DMS 273 (cell line): ENCODE measurements around the gene RBPMS2.
"Not testable (repeated sequence)": the region's sequence is repeated elsewhere in the genome, so short reads cannot be mapped to it uniquely, and the experiment has no call there.

Source experiments
- DNase-seq: peaks from one replicate; lab custom pipeline; 2025; ENCODE audit not compliant: unreplicated experiment; lab: John Stamatoyannopoulos, UW

RBPMS2 gene

DNA sequence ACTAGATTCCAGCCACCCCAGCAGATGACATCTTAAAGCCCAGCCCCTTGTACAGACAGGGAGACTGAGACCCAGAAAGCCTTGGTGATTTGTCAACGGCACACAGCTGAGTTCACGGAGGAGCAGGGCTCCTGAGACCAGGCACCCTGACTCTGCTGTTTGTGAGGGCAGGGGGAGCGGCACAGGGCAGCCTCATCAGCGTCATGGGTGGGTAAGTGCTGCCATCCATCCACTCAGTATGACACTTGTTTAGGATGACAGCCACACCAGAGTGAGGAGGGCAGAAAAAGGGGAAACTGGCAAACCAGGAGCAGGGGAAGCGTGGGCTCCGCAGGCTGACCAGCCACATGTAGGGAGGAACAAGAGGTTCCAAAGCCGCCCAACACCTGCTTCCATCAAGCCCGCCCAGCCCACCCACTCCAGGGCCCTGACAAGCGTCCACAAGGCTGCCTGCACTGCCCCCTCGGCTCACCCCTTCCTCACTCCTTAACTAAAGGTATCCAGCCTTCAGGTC, 19.9 kb downstream of the RBPMS2 start:
- DNase-seq, result no peak

DNA sequence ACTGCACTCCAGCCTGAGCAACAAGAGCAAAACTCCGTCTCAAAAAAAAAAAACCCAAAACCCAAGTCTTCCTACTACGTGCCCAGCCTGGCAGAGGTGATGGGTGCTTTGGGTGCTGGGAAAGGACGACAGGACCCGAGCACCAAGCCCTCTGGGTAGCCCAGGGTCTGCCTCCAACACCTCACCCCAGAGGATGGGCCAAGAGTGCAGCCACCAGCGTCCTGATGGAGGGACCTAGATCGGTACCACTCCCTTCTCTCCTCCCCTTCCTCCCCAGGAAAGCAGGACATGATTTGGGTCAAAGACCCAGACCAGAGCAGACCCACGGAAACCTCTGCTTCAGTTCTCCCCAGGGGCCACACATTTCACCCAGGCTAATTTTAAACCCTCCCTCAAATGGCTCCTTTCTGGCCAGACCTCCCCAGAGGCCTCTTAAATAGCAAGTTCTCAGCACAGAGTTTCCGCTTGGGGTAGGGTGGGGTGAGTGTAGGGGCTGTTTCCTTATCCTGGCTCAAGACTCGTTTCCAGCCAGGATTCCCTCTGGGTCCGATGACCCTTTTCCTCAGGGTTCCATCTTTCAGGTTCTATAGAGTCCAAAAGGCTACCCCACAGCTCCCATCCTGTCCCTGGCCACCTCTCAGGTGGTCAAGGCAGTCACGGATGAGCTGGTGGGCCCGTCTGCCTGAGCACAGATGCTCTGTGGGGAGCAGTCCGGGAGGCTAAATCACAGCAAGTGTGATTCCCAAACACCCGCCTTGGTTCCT, 20.5 kb downstream of the RBPMS2 start:
- no peak for DNase-seq

DNA sequence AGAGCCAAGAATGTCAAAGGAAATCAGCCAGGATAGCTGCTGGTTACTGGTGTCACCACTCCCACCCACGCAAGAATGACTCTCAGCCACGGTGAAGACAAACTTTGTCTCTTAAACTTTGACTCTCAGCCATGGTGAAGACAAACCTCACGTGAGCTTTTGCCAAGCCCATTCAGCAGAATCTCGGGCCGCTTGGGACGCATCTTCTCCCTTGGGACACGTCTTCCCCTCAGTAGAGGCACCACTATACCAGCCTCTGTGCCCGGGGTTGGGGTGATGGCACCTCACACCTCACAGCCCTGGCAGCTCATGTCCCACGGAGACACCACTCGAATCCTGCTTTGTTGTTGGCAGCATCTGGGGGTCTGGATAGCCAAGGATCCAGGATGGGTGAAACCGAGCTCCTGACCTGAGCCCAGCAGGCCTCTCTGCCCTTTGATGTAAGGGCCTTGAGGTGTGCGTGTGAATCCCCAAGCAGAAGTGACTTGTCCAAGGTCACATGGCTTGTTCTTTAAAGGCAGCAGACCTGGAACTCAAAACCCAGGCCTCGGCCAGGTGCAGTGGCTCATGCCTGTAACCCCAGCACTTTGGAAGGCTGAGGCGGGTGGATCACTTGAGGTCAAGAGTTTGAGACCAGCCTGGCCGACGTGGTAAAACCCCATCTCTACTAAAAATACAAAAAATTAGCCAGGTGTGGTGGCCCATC, 21.8 kb downstream of the RBPMS2 start:
- no peak for DNase-seq

DNA sequence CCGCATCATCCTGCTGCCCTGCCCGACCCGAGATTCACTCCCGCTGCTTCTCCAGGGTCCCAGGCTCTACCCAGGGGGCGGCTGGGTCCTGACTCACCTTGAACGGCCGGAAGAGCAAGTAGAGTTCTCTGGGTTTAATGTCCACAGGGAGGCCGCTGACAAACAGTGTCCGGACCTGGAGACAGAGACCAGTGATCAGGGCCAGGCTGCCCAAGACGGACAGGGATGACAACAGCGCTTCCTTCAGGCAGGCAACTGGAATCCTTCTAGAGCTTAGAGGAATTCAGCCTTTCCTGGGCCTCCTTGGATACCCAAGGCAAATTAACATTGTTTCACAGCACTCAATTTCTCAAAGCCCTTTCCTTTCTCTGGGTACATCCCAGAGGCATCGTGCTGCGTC, 23.9 kb downstream of the RBPMS2 start:
- DNase-seq, result no peak

DNA sequence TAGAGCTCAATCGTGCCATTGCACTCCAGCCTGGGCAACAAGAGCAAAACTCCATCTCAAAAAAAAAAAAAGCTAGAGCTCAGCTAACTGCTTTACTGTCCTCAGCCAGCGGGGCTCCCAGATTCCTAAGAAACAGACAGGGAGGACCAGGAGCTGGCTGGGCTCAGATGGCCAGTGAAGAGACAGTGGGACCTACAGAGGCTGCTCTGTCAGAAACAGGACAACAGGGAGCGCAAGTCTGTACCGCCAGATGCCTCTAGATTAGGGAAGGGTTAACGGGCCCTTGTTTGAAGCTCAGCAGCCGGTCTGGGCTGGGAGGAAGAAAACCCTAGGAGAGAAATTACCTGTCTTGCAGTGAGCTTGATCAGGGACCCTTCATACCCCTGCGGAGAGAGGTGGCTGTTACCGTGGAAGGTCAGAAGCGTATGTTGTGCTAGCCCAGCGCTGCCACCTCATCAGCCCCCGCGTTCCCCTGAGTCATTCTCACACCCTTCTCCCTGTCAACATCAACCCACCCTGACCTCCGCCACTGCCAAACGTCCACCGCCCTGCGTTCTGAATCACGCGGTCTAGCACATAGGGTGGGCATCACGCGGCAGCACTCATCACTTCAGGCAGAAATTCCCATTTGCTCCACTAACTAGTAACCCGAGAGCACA, 25.3 kb downstream of the RBPMS2 start:
- peak; percentile 6 for DNase-seq

DNA sequence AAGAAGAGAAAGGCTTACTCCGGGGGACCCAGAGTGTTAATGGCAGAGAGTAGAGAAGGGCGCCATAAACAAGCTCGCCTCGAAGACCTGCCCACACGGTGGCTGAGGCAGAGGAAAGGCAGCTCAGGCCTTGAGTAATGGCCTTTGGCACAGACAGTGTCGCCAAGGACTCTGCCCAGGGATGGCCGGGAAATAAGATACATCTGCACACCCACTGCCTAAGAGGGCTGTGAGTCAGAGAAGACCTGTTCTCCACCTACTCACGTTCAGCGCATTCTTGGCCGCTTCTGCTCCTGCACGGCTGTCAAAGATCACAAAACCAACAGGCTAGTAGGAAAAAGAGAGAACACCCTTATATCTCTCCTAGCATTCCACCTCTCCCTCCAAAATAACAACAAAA, 26.2 kb downstream of the RBPMS2 start:
- no peak for DNase-seq

DNA sequence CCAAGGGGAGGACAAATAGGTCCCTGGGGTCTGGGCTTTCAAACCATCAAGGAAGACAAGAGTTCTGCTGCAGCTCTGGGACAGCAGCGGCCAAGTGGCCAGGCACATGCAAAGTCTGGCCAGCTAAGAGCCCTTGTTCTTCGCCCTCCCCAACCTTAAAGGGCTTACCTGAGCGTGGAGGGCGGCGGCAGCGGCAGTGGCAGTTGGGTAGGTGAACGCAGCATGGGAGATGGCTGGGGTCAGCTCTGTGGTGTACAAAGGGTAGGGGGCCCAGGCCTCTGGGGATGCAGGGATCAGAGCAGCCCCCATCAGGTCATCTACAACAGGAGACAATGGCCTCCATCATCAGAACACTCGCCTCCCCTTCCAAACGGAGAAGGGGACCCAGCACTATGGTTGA, 27.1 kb downstream of the RBPMS2 start:
- no peak for DNase-seq

DNA sequence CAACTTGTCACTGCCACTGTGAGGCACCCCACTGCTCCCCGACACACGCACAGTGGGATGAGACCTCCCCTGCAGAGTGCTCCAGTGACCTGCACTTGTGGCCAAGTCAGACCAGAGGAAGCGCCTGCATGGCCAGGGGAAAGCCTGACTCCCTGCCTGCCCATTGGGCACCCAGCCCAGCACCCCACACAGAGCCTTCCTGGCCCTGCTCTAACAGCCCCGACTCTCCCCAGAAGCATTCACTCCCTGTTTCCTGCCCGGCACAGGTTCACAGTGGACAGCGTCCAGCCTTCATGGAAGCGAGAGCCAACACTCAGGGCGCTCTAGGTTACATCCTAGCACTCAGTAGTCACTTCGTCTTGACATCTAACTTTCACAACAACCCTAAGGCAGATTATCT, 27.8 kb downstream of the RBPMS2 start:
- DNase-seq, result no peak

DNA sequence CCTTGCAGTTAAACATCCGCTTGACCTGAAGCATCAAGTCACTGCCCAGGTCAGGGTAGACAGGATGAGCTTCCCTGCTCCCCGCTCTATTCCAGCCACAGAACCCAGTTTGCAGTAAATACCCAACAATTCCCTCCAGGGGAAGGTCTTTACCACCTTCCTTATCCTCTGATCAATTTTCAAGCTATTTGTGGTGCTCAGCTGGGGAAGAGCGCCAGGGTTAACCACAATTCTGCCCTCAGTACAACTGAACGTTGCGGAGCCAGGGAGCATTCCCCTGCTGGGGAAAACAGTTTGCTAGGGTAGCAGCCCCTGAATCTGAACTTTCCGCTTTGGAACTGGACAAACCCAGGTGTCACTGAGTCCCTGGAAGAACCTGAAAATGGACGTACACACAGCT, 28.5 kb downstream of the RBPMS2 start:
- no peak for DNase-seq

DNA sequence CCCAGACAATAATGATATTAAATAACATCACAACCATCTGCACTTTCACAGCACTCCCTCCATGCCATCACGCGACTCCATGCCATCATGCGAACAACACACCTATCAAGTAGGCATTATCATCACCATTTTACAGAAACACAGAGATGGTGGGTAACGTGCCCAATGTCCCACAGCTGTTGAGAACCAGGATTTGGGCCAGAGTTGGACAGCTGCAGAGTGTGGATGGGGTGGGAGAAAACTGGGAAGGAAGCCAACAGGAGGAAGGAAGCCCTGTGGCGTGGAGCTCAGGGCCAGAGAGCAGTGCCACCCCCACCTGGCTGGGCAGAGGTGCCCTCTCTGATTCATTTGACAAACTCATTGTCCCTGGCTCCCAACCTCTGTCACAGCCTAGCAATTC, 29.0 kb downstream of the RBPMS2 start:
- DNase-seq, result peak; percentile 35

DNA sequence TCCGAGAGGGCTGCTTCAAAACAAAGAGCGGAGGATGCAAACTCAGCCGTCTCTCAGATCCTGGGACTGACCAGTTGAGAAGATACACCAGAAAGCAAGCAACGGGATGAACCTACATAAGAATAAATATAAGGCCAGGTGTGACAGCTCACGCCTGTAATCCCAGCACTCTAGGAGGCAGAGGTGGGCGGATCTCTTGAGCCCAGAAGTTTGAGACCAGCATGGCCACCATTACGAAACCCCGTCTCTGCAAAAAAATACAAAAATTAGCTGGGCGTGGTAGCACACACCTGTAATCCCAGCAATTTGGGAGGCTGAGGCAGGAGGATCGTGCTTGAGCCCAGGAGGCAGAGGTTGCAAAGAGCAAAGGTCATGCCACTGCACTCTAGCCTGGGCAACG, 31.7 kb downstream of the RBPMS2 start:
- DNase-seq, result no peak

DNA sequence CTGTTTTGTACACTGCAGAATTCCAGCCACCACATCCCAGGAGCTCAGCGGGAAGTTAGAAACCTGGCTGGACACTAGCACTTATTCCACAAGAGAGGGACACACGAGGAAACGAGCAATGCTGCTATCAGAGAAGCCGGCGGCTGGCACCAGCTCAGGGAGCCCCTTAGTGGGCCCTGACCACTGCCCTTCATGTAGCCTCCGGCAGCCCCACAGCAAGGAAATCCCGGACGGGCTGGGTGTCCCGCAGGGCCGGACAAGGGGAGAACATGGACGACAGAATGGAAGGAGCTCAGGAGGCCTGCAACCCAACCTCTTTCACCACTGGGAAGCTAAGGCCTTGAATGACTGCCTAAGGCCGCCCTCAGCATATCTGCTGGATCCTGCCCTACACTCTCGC, 32.5 kb downstream of the RBPMS2 start:
- no peak for DNase-seq

DNA sequence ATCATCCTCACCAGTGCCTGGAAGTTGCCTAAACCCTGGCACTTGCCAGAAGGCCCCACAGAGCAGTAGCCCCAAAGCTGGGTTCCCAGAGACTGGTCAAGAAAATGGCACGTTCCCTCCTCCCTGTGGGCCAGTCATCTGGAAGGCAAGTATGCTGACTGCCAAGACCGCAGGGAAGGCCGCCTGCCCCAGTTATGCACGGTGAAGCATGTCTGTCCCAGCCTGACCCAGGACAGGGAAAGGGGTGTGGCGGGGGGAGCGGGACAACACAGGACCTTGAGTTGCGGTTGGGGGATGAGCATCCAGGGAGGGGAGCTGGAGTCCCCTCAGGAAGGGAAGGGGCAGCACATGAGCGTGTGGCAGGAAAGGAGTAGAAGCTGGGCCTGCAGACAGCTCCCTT, 33.0 kb downstream of the RBPMS2 start:
- DNase-seq, result no peak

DNA sequence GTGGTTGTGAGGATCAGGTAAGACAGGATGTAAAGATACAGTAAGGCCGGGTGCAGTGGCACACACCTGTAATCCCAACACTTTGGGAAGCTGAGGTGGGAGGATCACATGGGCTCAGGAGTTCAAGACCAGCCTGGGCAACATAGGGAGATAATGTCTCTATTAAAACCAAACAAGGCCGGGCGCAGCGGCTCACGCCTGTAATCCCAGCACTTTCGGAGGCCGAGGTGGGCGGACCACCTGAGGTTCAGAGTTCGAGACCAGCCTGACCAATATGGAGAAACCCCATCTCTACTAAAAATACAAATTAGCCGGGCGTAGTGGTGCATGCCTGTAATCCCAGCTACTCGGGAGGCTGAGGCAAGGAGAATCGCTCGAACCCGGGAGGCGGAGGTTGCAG, 33.7 kb downstream of the RBPMS2 start:
- DNase-seq, result not testable (repeated sequence)

DNA sequence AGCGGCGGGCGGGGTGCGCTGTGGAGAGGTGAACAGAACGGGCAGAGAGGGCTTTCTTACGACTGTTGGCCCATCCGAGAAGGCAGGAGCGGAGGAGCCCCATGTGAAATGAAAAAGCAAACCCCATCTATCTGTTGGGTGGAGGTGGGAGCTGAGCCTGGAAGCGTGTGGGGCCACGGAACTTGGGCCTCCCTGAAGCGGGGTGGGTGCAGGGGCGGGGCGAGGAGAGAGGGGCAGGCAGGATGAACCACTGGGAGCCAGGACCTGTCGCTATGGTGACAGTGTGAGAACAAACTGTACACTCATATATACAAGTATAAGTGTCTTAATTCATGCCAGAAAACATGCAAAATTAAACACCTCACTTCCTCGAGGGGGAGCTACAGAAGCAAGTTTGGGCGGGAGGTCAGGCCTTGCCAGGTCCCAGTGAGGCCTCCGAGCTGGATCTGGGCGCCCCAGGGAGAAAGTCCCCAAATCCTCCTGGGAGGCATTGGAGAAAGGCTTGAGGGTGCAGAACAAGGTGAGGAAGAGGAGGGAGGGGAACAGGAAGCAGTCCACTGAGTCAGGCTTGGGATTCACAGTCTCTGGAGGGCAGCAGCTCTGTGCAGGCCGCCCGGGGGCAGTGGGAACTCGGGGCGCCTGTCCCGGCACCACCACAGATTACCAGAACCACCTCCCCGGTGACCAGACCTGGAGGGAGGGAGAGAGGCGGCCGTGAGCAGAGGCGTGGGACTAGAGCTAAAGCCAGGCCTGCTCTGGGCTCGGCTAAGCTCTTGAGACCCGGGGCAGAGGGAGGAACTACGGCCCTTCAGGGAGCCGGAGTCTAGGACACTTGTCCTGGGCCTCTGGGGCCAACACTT, 34.8 kb downstream of the RBPMS2 start:
- DNase-seq, result peak; percentile 53

DNA sequence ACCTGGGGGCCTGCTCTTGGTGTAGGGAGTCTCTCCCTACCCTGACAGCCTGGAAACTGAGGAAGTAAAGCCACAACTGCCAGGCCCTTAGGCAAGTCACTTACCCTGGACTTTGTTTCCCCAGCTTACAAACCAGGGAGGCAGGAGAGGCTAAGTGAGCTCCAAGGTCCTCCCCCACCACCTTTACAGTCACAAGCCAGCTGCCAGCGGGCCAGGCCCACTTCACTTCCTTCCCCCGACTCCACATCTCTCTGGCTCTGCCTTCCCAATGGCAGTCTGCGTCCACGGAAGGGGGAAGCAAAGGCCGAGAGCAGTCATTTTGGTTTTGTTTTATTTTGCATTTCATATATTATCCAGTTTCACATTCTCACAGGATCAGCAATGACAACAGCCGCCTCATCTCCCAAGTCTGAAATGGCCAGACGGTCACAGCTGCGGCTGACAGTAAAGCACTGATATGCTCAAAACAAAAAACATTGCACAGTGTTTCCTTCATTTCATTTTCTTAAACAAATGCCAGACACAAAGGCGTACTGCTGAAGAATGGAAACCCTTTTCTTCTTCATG, 35.7 kb downstream of the RBPMS2 start:
- no peak for DNase-seq

DNA sequence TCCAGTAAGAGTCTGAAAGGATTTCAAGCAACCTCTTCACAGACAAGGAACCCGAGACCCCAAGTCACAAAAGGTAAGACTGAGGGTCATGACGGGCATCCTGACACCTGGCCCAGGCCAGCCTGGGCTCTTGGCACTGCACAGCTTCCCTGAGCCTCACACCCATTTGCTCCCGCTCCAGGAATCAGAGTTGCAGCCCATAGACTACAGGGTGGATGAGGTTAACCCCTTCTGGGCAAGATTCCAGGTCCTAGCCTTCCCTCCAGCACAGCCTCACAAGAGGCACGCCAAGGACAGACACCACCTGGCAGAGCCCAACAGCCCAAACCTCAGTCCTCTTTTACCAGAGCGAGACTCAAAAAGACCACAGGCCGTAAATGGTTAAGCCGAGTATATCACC, 36.2 kb downstream of the RBPMS2 start:
- peak; percentile 37 for DNase-seq

DNA sequence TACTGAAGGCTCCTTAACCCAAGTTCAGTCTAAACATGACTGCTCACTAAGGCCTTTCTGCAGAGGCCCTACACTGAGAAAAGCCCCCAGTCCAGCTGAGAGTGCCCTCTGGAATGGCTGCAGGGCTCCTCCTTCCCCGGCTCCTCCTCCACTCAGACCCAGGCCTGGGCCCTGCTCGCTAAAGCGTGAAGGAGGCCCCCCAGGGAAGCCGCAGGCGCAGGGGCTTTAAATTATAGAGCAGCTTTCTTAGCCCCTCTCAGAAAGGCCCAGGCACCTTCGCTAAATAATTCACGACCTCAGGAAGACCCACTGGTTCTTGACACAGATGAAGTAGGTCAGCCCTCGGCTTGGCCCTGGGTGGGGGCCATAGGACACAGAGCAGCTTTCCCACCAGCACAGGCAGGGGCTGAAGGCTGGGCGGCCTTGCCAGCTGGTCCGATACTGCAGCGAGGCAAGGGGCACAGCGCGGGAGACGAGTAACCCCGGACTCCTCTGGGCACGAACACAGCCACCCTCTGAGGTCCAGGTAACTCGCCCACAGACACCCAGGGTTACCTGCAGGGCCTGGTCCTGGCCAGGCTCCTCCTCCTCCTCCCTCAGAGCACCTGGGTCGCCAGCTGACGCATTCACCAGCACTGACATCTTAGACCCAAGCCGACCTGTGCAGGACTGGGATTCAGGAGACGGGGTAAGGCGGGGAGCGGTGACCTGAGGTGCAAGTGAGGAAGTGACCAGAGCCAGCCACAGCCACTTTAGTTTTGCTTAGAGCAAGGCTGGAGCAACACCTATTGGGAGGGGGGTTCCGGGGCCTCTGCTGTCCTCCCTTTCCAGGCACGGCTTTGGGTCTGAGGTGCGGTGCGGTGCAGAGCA, 36.9 kb downstream of the RBPMS2 start:
- no peak for DNase-seq

DNA sequence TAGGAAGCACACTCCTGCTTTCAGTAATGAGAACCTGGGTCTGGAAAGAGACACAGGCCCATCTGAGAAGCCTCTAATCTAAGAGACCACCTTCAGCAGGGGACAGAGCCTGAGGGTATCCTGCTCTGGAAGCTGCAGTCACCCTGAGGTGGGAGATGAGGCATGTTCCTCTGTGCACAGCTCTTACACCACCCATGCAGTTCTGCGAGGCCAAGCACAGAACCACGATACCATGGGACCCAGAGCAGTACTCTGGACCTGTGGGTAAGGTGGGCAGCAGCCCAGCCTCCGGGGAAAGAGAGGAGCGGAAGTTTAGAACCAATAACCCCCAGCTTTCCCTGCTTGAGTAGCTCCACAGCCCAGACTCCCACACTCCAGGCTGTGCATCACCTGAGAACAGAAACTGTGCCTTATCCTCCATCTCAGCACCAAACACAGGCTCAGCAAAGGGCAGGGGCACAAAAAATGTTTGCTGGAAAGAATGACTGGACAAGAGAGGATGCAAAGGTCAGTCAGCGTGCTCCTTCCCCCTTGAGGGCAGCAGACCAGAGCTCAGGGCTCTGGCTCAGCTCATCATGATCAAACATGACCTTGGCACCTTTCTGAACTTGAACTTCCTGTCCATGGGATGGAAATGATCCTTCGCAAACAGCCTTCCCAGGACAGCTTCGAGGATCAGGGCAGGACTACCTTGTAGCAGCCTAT, 43.1 kb downstream of the RBPMS2 start:
- no peak for DNase-seq
